Stimulated activated naive CD4-positive, alpha-beta T cell treated with Interleukin-2 at 50 U/mL for 16 hours (primary cell): ENCODE results near the gene ARPP21.

Experiments used
- DNase-seq: peaks from one replicate; lab custom pipeline; 2025; lab: John Stamatoyannopoulos, UW

Gene ARPP21

DNA sequence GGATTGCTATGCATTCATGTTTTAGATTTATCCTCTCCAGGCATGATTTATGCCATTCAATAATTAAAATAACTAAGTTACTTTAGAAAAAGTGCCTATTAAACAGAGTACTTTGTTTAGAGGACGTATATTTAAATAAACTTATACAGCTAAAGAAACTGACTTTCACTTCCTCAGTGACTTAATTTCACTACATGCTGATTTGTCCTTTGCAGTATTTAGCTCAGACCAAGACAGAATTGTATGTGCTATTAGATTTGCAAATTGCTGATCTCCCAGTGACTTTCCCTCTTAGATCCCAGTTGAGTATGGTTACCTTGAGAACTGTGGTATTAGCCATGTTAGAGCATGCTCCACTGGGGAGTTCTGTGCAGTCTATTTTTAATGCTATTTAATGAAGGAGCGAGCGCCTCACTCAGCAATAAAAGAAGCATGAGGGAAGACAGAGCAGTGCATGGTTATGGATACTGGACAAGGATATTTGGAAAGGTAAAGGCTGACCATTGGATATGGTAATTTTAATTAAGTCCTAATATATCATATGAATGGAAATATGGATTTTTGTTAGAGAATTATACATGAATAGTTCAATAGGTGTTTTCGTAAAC, 2.7 kb downstream of the ARPP21 start:
- no peak for DNase-seq

DNA sequence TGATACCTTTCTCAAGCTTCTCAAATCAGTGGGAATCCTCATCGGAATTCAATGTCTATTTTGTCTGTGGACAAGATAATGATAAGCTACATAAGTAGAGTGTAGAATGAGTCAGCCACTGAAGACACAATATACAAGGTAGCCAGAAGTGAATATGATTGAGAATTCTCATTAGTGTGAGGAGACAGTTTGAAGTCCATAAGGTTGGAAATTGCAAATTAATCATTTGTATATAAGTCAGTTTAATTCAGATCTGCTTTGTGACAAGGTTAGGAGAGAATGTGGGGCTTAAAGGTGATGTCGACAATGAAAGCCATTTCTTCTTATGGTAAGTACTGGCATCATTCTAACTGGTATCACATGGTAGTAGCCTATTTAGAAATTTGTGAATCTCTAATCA, 4.2 kb downstream of the ARPP21 start:
- no peak for DNase-seq

DNA sequence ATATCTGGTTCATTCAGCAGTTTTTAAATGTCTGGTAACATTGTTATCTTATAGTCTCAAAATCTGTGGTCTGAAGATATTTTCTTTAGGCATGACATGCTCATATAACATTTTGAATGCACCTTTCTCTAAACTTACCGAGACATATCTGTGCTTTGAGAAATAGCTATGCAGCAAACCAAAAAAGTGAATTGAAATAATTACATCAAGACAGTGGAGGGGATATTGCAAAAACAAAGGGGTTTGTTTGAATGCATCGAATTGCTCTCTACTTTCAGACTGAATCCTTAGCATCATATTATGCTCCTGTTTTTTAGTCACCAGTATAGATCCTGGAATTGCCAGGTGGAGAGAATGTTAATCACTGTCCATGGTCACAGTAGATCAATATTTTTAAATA, 5.1 kb downstream of the ARPP21 start:
- DNase-seq, result no peak

DNA sequence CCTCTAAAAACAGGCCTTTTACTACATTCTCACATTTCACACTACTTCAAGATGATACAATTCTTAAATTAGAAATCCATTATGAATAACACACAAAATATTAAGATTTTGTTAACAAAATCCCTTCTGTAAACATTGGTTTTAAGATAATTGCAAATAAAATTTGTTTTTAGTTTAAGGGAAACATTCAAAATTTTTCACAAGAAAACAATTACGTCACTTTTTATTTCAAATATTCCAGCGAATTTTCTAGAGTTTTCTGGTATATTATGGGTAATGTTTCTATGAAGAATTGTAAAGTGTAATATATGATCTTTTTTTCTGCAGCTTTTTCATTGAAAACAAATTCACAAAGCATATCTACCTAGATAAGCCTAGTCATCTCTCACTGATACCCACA, 5.9 kb downstream of the ARPP21 start:
- DNase-seq, result no peak

DNA sequence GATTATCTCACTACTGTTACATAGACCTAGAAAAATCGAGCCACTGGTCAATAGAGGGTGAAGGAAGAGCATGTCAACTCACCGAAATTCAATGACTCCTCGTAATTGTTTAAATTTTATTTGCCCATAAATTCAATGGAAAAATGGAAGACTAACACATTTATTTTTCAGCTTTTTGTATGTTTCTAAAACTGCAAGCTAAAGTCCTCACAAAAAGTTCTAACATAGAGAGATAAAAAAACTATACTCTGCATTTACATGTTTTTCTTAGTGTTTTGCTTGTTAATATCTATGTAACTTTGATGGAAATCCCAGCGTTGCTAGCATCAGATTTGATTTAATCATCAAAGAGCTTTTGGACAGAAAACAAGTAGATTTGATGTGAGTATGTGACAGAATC, 6.8 kb downstream of the ARPP21 start:
- DNase-seq, result no peak

DNA sequence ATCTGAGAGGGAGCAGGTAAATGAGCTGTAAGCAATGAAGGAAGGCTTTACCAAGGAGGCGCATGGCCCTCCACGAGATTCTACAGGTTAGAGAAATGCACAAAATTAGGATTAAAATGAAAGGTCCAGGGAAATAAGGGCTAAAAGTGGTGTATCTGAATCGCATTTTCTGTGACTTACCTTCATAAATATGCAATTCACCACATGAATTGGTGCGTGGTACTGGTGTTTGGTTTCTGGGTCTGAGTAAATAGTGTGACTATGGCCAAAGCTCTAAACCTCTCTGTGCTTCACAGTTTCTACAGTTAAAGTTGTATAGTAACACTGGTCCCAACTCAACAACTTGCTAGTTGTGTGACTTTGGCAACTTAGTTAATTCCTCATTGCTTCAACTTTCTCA, 8.1 kb downstream of the ARPP21 start:
- no peak for DNase-seq

DNA sequence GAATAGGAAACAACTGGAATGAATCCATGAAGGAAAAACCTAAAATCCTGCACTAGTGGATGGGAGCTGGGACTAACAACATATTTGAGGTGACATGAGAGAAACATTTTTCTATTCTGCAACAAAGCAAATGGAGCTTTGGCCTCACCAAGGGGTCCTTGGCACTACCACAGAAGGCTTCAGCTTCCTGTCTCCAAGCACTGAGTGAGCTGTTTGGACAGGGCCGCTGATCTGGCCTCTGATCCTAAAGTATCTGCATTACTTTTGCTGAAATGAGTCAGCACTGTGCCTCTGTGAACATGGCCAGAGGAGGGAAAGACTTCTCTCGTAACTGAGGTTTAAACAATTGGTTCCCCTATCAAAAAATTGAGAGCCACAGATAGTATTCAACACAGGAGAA, 9.0 kb downstream of the ARPP21 start:
- DNase-seq, result no peak

DNA sequence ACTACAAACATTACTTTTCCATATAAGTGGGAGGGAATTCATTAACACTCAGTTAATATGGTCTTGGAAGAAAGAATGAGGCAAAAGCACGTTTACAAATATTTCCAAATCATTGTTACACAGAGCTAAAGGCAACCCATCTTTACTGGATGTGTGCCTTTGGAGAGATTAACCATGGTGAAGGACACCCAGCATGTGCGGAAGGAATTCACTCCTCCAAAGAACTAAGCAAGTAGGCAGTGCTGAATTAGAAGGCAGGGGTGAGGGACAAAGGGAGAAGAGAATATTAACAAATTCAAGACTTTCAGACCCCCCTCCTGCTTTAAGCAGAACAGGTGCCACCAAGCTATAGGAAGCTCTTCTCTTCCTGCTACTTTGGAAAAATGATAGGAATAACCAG, 10.1 kb downstream of the ARPP21 start:
- DNase-seq, result no peak

DNA sequence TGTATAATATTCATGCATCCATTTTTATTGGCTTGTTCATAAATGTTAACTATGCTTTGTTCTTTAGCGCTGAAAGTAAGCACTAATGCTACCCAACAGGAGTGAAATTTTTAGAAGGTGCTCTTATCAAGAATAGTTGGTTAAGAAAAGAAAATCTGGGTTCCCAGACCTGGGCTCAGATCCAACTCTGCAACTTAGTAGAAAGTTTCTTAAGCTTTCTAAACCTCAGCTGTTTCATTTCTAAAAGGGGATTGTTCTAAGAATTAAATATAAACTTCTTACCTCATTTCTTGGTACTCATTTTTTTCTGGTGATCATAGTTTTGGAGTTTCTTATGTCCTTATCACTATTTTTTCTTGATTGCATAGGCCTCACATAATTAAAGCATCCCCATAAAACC, 12.1 kb downstream of the ARPP21 start:
- no peak for DNase-seq

DNA sequence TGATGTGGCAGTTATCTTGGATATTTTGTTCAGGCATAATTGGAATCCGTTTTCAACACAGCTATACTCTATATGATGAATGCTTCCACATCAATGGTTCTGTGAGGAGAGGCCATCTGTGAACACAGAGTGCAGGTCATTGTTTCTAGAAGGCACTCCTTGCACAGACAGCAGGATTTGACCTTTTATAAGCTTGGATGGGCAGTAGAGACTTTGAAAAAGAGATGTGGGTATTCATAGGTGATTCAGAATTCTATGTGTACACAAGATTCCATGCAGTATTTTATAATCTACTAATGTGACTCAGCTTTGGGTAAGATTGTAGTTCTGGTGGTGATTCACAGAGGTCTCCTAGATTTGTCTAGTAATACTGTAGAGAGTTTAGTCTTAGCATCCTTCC, 12.5 kb downstream of the ARPP21 start:
- no peak for DNase-seq

DNA sequence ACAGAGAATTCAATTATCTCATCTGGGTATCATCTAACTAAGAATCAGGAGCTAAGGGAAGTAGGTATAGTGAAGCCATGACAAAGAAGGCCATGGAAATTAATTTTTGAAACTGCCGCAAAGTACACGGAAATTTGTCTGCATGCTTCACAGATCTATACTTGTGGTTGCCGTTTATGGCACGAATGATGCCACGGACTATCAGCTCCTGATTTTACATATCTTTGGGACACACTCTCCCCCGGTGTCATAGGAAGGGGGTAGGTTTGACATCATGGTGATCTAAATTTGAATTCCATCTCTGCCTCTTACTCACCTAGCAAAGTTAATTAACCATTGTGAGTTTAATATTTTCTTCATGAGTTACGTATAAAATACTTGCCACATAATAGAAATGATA, 14.0 kb downstream of the ARPP21 start:
- no peak for DNase-seq

DNA sequence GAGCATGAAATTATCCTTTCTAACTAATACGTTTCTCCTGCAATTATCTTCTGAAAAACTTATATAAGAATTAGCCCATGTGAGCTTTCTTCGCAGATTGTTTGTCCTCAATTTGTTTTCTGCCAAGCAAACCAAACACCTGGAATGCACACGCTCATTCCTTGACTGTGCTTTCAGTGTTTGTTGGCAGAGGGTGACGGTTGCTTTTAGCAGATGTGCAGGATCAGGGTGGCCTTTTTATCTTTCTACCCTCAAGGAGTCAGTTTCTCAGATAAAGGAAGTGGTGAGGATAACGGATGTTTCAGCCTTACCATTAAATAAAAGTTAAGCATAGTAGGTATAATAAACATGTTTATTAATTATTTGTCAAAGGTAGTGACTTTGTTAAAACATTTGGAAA, 15.2 kb downstream of the ARPP21 start:
- no peak for DNase-seq

DNA sequence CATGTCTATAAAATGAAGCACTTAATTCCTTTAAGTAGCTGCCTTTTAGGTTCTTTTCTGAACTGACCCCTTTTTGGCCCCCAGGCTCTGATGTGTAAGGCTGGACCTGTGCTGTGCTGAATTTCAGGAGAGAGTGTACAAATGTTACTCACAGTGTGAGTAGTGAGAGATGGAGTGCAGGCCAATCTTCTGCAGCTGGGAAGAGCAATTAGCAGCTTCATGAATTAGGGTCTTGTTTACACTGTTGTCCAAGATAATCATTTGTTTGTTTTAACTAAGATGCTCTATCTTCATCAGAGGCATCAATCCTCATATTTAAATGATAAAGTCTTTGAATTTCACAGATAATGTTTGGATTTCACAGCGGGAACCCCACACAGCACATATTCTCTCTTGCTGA, 19.4 kb downstream of the ARPP21 start:
- no peak for DNase-seq

DNA sequence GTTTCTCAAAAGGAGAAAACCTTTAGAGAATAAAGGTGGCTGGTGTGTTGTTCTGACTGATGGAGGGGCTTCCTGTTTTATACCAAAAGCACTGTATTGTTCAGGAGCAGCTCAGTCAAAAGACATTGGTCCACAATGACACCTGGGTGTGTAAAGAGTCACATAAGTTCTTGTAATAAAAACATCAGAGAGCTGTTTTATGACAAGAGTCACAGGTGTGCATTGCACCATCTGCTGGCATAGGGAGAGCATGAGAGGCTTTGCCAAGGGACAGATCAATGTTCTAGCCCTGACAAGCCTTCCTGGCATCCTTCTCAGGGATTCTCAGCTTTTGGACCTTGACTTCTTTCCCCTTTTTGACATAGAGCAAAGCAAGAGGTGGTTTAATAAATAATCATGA, 20.4 kb downstream of the ARPP21 start:
- no peak for DNase-seq

DNA sequence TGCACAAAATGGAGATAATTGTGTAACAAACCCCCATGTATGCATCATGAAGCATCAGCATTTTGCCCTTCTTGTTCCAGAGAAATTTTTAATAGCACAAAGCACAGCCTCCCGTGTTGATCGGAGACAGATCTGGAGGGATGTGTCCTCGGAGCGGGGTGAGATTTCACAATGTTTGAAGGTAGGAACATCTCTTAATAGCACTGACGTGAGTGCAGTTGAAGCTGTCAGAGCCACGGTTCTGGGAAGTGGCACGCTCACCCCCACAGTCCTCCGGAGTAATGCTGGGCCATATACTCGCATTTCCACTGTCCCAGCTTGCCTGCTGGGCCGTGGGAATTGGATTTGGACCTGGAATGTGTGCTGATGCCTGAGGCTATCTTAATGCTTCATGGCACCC, 24.1 kb downstream of the ARPP21 start:
- no peak for DNase-seq

DNA sequence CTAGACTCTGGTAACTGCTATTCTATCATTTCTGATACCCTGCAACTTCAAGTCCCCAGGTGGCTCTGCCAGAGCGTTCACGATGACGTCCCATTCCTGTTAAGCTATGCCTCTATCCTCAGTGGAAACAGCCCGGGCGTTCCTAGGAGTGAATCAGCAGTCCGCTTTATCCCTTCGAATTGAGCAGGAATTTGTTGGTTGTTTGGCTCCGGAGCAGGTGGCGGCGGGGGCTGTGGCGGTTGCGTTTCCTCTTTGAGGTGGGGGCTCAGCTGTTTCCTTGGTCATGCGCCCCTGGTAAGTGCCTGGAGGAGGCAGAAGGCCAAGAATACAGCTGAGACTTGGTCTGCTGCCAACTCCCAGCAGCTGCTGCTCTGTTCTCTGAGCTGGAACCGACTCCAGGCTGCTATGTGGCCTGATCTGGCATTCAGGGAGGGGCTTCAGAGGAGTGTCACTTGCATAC, 25.2 kb downstream of the ARPP21 start:
- DNase-seq, result no peak

DNA sequence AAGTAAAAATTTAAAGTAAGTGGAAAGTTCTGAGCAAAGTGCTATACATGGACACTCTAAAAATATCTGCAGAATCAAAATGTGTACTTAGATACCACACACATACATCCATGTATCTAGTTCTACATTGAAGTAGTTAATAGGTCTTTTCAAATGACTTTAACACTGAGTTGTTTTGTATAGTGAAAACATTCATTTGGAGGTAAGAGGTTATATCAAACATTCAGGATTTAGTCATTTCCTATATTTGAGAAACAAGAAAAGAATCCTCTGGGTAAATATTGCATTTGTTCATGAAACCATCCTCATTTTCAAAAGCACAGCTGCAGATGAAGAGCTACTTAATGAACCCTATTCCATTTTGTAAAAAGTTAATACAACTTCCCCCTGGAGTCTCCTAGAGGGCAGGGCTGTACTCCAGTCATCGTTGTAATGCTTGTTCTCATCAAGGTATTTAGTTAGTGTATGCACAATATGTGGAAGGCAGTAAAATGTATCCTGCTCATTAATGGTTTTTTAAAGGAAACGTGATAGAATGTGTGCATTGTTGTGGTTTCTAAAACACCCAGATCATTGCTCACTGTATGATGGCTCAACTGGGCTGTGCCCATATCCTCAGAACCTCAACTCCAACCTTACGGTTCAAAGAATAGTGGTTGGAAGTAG, 26.2 kb downstream of the ARPP21 start:
- DNase-seq, result no peak

DNA sequence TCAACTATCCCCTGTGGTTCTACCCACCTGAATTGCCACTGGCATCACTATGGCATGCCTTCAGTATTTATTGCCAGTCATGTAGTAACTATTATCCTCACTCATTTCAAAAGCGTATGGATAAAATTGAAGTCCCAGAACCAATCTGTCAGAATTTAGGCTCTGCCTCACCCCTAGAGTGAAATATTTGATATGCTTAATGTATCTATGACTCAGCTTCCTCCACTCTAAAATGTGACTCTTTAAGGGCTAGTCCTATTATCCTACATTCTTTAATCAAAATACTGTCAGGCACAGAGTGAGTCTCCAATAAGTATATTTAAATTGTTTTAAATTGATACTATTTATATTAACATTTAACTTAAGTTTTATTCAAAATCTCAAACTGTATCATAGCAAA, 27.6 kb downstream of the ARPP21 start:
- no peak for DNase-seq

DNA sequence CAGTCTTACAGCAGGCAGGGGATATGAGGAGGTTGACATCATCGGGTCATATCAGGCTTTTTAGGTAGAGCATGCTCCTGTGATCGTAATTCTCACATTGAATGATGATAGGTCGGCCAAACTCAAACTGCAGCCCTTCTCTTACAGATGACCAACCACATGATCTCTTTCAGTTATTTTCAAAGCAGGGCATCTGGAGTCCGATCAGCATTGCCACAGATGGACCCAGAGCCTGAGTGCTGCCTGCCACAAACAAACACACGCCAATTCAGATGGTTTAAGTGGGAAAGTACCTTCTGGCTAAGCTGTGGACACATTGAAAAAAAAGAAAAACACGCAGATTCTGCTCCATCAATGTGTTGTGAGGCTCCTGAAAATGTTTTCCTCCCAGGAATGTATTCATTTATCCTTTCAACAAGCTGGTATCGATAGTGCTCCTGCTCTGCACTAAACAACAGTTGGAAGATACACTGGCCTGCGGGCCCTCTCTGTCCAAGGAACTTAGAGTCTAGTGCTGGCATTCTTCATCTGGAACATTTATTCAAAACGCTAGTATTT, 31.2 kb downstream of the ARPP21 start:
- DNase-seq, result no peak

DNA sequence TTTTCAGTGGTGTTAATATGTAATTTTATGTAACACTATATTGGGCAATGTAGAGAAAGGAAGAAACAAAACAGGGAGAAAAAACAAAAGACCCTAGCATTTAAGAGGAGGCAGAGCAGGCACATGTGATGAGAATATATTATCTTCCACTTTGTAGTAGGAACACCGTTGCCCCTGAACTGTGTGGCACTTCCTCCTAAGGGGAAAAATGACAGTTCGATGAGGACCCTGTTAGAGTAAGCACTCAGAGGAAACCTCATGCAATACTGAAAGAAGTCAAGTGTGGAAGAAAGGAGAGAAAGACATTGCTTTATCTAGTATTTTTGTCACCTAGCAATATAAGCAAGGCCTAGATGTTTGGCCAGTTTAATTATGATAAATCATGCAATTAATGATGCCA, 32.2 kb downstream of the ARPP21 start:
- no peak for DNase-seq

DNA sequence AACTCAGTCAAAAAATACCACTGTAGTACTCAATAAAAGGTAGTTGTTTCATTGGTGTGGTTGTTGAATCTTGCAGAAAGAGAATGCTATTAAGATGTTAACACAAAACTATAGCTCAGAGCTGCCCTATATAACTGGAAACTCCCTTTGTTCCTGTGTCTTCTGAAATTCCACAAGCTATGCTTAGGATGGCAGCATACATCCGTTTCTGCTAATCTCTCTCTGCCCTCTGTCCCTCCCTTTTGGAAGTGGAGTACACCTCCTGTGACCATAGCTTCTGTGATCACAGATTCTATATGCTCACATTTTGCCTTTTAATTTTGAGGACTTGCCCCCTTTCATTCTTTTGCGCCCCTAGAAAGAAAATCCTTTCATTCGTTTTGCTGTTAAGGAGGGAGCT, 33.7 kb downstream of the ARPP21 start:
- no peak for DNase-seq

DNA sequence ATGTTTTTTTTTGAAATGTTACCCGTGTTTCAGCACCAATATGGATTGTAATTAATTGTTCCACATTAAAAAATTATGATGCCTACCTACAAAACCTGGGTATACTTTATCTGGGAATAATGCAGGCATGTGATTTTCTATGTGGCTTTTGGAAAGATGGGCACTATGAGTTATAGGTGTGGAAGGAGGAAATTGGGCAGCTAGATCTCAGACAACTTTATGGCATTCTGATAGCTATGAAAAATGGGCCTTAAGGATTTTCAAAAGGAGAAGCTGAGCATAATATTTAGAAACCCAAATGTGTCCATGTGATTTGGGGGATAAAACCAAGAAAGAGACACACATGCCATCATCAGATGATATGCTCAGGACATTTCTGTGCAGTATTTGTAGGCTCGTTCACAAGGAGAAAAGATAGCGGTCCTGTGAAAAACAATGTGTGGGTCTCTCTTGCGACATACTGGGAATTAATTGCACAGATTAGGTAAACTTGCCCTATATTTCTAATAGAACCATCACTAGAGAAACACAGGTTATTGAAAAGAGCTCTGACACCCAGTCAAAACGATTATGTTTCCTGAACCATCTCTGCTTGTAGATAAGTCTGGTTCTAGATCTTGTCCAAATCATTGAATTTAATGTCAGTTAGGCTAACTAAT, 35.3 kb downstream of the ARPP21 start:
- DNase-seq, result no peak

DNA sequence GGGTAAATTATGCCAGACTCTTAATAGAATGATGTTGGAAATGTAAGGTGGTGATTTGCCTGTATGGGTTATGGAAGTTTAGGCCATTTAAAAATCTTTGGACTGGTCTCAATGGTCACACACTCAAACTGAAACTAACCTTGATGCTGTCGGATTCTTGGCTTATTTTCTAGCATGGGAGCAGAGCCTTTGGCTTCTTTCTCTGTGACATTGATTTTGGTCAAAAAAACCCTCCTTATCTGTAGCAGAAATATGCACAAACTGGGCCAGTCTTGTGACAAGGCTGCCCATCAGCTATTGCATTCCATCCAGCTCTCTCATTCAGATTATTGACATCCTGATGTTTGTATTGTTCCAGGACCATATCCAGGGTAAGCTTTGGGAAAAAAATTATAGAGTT, 35.9 kb downstream of the ARPP21 start:
- DNase-seq, result no peak
